ENCODE measurements around the gene MLLT10. TPM values are rescaled to one million over a fixed set of nuclear protein-coding genes. Genes with fewer than 3 reads are reported as not detected.

MLLT10 gene
- total RNA-seq, 1 experiment from 2014 or later: 58.4 TPM

GRCh38 chr10:21649454-21649872, 115.4 kb downstream of the MLLT10 start:
- no peak for TF ChIP-seq EZH2 (IDR thresholded peaks at IDR 0.05; ENCODE audit: borderline replicate concordance, low read depth, low read length, poor library complexity, severe bottlenecking)
- no peak for TF ChIP-seq CTCF (conservative IDR thresholded peaks at IDR 0.05; ENCODE audit: low read depth, low read length)
- peaks cover 35% of the 10 kb centered on the region for H3K4me1 ChIP-seq (ENCODE audit: insufficient read depth, low read length, poor library complexity, severe bottlenecking)
- H3K27me3 ChIP-seq (replicated peaks; ENCODE audit: insufficient read depth, low read depth, low read length, poor library complexity): no peaks in the 10 kb centered on the region
- BruUV-seq (replicated peaks): no TSS peak
- ChIA-PET CTCF (no interaction called here), POLR2A (ENCODE audit: low non-redundant PET) (no interaction called here)
- intact Hi-C loops (cut with micrococcal nuclease; ENCODE audit: unreplicated experiment): no loop called here
- peaks cover 10% of the 10 kb centered on the region for H3K36me3 ChIP-seq (ENCODE audit: insufficient read depth, low read length, poor library complexity, severe bottlenecking)
- no peaks in the 10 kb centered on the region for H3K9me3 ChIP-seq (ENCODE audit: low read depth, low read length, poor library complexity, severe bottlenecking)
- H3K4me3 ChIP-seq (ENCODE audit: low read depth, low read length, poor library complexity, severe bottlenecking): no peak overlapping the region
- peak overlapping the region; percentile 69 for H3K27ac ChIP-seq (ENCODE audit: low read depth, low read length, poor library complexity, severe bottlenecking)
- peak; percentile 41 for DNase-seq (ENCODE audit: low spot score)

GRCh38 chr10:21650353-21650752, 116.3 kb downstream of the MLLT10 start:
- Histone ChIP-seq H3K27me3 (replicated peaks; ENCODE audit: insufficient read depth, low read depth, low read length, poor library complexity) (no peaks in the 10 kb centered on the region), H3K27ac (ENCODE audit: low read depth, low read length, poor library complexity, severe bottlenecking) (peak overlapping the region; percentile 69), H3K36me3 (ENCODE audit: insufficient read depth, low read length, poor library complexity, severe bottlenecking) (peaks cover 10% of the 10 kb centered on the region), H3K9me3 (ENCODE audit: low read depth, low read length, poor library complexity, severe bottlenecking) (no peaks in the 10 kb centered on the region), H3K4me3 (ENCODE audit: low read depth, low read length, poor library complexity, severe bottlenecking) (no peak overlapping the region), H3K4me1 (ENCODE audit: insufficient read depth, low read length, poor library complexity, severe bottlenecking) (peaks cover 35% of the 10 kb centered on the region)
- ChIA-PET POLR2A (ENCODE audit: low non-redundant PET) (no interaction called here), CTCF (no interaction called here)
- DNase-seq (ENCODE audit: low spot score): peak; percentile 45
- BruUV-seq (replicated peaks): no TSS peak
- TF ChIP-seq EZH2 (IDR thresholded peaks at IDR 0.05; ENCODE audit: borderline replicate concordance, low read depth, low read length, poor library complexity, severe bottlenecking) (no peak), CTCF (conservative IDR thresholded peaks at IDR 0.05; ENCODE audit: low read depth, low read length) (no peak)
- intact Hi-C loops (cut with micrococcal nuclease; ENCODE audit: unreplicated experiment): no loop called here

- no peak overlapping the region for H3K27ac ChIP-seq (ENCODE audit: low read depth, low read length, poor library complexity, severe bottlenecking)
- CTCF ChIA-PET: no interaction called here
- intact Hi-C loops (cut with micrococcal nuclease; ENCODE audit: unreplicated experiment): no loop called here
- H3K36me3 ChIP-seq (ENCODE audit: insufficient read depth, low read length, poor library complexity, severe bottlenecking): peaks cover 10% of the 10 kb centered on the region
- no peaks in the 10 kb centered on the region for H3K9me3 ChIP-seq (ENCODE audit: low read depth, low read length, poor library complexity, severe bottlenecking)
- no peak overlapping the region for H3K4me3 ChIP-seq (ENCODE audit: low read depth, low read length, poor library complexity, severe bottlenecking)
- H3K4me1 ChIP-seq (ENCODE audit: insufficient read depth, low read length, poor library complexity, severe bottlenecking): peaks cover 6% of the 10 kb centered on the region
- no peak for TF ChIP-seq EZH2 (IDR thresholded peaks at IDR 0.05; ENCODE audit: borderline replicate concordance, low read depth, low read length, poor library complexity, severe bottlenecking)
- no peak for TF ChIP-seq CTCF (conservative IDR thresholded peaks at IDR 0.05; ENCODE audit: low read depth, low read length)
- H3K27me3 ChIP-seq (replicated peaks; ENCODE audit: insufficient read depth, low read depth, low read length, poor library complexity): no peaks in the 10 kb centered on the region
- DNase-seq (ENCODE audit: low spot score): no peak
- BruUV-seq (replicated peaks): no TSS peak
- POLR2A ChIA-PET (ENCODE audit: low non-redundant PET): no interaction called here
These were observed 121.2 kb downstream of the MLLT10 start for GRCh38 chr10:21655236-21655635.
